ENCODE measurements around the gene CREB1.

DNA sequence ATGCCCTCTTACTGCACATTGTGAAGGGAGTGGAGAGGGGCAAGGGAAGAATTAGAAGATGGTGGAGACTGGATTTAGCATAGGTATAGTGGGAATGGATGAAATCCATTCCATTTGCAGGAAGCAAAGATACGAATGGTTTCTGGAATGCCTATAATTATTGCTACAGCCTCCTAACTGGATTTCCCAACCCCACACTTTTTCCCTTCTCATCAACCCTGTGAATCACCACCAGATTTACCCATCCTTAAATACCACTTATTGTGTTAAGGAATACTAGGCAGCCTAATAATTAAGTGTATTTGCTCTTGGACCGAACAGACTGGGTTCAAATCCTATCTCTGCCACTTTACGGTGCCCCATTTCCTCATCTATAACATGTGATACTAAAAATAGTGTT lies 39.3 kb upstream of the CREB1 start:
- TF ChIP-seq CTCF (IDR thresholded peaks at IDR 0.05; ENCODE audit: insufficient read depth, low read length), result no peak
- no peak for TF ChIP-seq POLR2AphosphoS5 (IDR thresholded peaks at IDR 0.05; ENCODE audit: low read depth)
- TF ChIP-seq, protein P1, sequence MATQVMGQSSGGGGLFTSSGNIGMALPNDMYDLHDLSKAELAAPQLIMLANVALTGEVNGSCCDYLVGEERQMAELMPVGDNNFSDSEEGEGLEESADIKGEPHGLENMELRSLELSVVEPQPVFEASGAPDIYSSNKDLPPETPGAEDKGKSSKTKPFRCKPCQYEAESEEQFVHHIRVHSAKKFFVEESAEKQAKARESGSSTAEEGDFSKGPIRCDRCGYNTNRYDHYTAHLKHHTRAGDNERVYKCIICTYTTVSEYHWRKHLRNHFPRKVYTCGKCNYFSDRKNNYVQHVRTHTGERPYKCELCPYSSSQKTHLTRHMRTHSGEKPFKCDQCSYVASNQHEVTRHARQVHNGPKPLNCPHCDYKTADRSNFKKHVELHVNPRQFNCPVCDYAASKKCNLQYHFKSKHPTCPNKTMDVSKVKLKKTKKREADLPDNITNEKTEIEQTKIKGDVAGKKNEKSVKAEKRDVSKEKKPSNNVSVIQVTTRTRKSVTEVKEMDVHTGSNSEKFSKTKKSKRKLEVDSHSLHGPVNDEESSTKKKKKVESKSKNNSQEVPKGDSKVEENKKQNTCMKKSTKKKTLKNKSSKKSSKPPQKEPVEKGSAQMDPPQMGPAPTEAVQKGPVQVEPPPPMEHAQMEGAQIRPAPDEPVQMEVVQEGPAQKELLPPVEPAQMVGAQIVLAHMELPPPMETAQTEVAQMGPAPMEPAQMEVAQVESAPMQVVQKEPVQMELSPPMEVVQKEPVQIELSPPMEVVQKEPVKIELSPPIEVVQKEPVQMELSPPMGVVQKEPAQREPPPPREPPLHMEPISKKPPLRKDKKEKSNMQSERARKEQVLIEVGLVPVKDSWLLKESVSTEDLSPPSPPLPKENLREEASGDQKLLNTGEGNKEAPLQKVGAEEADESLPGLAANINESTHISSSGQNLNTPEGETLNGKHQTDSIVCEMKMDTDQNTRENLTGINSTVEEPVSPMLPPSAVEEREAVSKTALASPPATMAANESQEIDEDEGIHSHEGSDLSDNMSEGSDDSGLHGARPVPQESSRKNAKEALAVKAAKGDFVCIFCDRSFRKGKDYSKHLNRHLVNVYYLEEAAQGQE (IDR thresholded peaks at IDR 0.05; ENCODE audit: insufficient replicate concordance, low read depth), result no peak
- no peak for TF ChIP-seq SPI1 (IDR thresholded peaks at IDR 0.05; ENCODE audit: borderline replicate concordance, low read depth)
- no peak for TF ChIP-seq GABPA (IDR thresholded peaks at IDR 0.05; ENCODE audit: low read depth)
